Stimulated activated CD8-positive, alpha-beta memory T cell treated with anti-CD3 and anti-CD28 coated beads, Interleukin-4, amount 100 ng/mL, for 1 hour (primary cell): ENCODE results near the gene TUBA4A.
"Not testable (repeated sequence)": the region's sequence is repeated elsewhere in the genome, so short reads cannot be mapped to it uniquely, and the experiment has no call there.

Experiments used
- DNase-seq, 2 donors: peaks; one replicate each; pipeline ENCODE4 v3.0.0-alpha.2; 2020; ENCODE audit warnings: low read depth in 2 of 2, low spot score in 1 of 2

The TUBA4A gene

DNA sequence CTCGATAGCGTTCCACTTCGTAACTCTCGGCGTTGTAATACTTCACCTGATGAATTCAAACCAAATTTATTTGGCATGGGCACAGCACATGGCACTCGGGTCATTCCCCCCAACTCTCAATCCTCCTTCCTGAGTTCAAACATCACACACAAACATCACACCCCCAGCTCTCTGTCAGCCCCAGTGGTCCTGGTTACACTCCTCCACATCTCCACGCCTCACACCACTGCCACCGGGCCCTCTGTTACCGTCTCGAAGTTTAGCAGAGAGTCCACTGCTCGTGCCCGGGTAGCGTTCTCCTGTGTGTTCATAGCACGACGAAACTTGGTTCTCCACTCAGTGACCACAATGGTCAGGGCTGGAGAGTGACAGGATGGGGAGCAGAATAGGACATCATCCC is 39.6 kb downstream of the TUBA4A start:
- DNase-seq: no peak

DNA sequence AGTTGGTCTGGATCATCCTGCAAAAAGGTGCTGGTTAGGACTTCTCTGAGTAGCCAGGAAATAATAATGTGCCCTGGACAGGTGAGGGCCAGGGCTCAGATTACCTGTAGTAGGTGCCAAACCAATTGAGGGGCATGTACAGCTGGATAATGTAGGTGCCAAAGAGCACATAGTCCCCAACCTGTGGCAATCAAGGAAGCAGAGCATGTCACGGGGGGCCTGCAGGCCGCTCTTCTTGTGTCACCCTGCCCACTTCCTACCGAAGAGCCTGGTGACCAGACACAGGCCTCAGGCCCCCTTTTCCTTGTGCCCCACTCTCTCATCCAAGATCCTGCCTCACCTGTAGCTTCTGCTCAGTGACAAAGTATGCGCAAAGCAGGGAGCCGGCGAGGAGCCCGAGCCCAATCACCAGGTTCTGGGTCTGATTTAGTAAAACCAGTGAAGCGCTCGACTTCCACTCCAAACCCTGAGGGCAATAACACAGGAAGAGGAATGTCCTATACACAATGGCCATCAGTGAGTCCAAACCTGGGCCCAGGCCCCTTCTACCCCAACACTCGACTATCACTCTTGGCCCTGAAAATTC is 40.1 kb downstream of the TUBA4A start:
- DNase-seq: no peak

DNA sequence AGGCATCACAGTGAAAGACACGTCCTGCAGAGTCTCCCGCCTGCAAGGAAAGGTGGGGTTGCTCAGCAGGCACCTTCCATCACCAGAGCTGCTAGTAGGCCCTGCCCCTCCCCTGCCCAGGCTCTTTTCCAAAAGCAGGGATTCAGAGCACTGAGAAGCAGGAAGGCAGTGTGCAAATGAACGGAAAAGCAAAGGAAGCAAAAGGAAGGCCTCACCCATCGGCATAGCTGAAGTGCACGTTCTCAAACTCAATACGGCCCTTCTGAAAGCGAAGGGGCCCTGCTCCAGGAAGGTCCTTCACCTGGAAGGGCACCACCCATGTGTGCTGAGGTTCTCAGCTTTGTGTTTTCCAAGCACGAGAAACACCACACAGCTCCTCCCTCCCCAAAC is 40.7 kb downstream of the TUBA4A start:
- no peak for DNase-seq

- no peak for DNase-seq
Observed at GRCh38 chr2:219210886-219211362, 42.8 kb downstream of the TUBA4A start.

GRCh38 chr2:219210196-219210885 is 43.4 kb downstream of the TUBA4A start:
- DNase-seq: no peak

DNA sequence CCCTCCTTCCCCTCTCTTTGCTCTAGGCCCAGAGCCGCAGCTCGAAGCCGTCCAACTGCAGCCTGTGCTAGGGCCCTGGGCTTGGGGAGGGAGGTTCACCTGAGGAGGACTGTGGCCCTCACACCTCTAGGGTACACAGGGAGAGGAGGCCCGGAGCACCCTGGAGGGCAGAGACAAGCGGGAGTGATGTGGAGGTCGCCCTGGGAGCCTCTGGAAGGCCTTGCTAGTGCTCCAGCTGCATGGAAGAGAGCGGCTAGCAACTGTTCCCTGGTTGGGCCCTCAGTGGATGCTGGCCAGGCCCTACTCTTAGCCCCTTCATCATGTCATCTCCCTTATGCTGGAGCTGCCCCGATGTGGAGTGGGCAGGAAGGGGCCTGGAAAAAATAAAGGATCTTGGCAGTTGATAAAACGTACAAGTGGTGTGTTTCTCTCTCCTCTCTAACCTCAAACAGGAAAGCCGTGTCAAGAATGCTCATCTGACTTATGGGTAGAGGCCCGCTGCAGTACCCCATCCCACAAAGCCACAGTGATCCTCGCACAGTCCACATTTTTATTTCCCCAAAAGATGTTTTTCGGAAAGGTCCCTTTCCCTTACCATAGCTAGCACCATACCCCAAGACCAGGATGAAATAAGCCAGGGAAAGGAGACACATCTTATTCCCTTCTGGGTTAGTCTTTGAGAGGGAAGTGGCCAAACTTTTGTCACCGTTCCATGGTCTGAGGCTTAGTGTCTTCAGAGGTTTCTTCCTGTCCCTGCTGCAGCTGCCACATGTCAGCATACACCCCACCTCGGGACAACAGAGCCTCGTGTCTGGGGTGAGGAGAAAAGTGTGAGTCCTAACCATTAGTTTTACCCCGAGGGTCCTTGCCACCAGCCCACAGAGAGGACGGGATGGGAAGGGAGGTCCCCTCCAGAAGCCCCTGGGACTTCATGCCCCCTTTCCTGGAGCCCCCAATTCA is 44.2 kb downstream of the TUBA4A start:
- DNase-seq: no peak

- DNase-seq: no peak
Observed at GRCh38 chr2:219207884-219208740, 45.6 kb downstream of the TUBA4A start.

- DNase-seq: no peak
Observed at GRCh38 chr2:219207134-219207883, 46.4 kb downstream of the TUBA4A start.

DNA sequence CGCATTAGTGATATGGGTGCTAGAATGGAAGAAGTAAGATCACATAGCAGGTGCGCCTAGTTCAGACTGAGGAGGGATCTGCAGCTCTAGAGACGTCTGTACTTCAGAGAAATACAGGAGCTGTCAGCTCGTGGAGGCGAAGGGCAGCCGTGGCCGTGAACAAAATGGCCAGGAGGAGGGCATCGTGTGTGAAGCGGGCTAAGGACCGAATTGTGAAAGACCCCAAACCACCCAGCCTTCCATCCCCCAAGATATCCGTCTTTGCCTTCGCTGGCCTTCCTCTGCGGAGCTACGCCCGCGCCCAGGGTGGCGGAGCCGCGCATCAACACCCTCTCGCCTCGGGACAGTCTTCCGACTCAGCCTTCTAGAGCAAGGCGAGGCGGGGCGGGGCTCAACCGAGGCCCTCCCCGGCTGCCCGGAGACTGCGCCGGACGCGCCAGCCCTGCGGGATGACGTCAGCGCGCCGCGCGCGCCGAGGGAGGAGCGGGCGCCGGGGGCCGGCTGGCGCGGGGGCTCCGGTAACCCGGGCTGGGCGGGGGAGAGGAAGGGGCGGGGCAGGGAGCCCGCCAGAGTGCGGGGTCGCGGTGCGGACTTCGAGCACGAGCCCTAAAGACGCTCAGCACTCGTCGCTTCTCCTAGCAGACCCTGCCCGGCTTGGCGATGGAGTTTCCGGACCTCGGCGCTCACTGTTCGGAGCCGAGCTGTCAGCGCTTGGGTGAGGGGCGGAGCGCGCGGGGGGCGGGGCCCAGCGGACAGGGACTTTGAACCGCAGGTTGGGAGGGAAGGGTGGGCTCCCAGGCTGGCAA is 47.2 kb downstream of the TUBA4A start, which contains the start of gene ZFAND2B:
TSS of gene ZFAND2B (plus strand) at position 455 of the 806 bp plus-strand sequence. CDS start at position 661, 206 bp downstream.
- peak; percentile 89 to 90 for DNase-seq

DNA sequence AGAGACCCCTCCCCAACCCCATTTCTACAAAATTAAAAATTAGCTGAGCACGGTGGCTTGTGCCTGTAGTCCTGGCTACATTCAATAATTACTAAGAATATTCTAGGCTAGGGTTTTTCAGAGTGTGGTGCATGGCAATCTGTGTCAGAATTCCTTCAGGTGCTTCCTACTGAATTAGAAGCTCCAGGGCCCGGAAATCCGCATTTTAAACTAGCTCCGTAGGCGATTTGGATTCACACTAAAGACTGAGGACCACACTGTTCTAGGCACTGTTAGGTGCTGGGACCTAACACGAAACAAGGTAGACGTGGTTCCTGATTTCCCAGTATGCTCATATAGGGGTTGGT is 47.8 kb downstream of the TUBA4A start:
- no peak for DNase-seq

GRCh38 chr2:219205165-219205538 is 48.6 kb downstream of the TUBA4A start:
- no peak for DNase-seq

DNA sequence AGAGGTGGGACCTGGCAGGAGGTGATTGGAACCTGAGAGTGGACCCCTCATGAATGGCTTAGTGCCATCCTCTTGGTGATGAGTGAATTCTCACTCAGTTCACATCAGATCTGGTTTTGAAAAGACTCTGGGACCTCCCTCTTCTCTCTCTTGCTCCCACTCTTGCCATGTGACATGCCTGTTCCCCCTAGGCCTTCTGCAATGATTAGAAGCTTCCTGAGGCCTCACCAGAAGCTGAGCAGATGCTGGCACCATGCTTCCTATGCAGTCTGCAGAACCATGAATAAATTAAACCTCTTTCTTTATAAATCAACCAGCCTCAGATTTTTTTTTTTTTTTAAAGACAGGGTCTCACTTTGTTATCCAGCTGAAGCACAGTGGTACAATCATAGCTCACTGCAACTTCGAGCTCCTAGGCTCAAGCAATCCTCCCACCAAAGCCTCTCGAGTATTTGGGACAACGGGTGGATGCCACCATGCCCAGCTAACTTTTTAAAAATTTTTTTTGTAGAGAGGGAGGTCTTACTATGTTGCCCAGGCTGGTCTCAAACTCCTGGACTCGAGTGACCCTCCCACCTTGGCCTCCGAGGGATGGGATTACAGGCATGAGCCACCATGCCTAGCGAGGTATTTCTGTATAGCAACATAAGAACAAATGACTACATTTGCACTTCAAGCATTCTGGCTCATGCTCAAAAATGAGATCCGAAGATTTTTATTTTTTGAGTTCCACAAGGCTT is 49.1 kb downstream of the TUBA4A start:
- no peak for DNase-seq

DNA sequence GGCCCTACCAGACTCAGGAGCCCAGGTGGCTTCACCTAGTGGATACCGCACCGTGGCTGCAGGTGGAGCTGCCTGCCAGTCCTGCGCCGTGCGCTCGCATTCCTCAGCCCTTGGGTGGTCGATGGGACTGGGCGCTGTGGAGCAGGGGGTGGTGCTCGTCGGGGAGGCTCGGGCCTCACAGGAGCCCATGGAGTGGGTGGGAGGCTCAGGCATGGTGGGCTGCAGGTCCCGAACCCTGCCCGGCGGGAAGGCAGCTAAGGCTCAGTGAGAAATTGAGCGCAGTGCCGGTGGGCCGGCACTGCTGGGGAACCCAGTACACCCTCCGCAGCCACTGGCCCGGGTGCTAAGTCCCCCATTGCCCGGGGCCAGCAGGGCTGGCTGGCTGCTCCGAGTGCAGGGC is 52.4 kb downstream of the TUBA4A start:
- not testable (repeated sequence) for DNase-seq

- not testable (repeated sequence) for DNase-seq
Observed at GRCh38 chr2:219200502-219201326, 53.0 kb downstream of the TUBA4A start.
